HL-60 (cell line): ENCODE measurements around the gene ELOVL4.

ENCODE experiments used
- DNase-seq, 2 experiments: peaks; one replicate each; pipeline ENCODE4 v3.0.0-alpha.2; 2010 to 2020; ENCODE audit warnings: low read depth in 1 of 2, low spot score in 1 of 2
- H3K27ac ChIP-seq: fragments of 250-450 bp; sonication (Bioruptor Pico); replicated peaks from 2 replicates; pipeline ENCODE4 v1.5.1; 2020; ENCODE audit warnings: mild to moderate bottlenecking, moderate library complexity
- H3K27me3 ChIP-seq: fragments of 250-450 bp; sonication (Bioruptor Pico); 2 replicates; pipeline ENCODE4 v1.5.1; 2021; ENCODE audit warnings: mild to moderate bottlenecking, moderate library complexity; ENCODE audit not compliant: insufficient read depth, poor library complexity, severe bottlenecking
- H3K4me3 ChIP-seq: replicated peaks from 2 replicates; pipeline ENCODE4 v1.5.1; 2011; ENCODE audit warnings: mild to moderate bottlenecking, control low read depth, low read length; ENCODE audit not compliant: insufficient read depth
- GABPA ChIP-seq: IDR thresholded peaks from 2 replicates; pipeline ENCODE4 v1.6.1; 2012; ENCODE audit warnings: low read depth
- POLR2AphosphoS5 ChIP-seq: IDR thresholded peaks from 2 replicates; pipeline ENCODE4 v1.6.1; 2012; ENCODE audit warnings: low read depth
- SPI1 ChIP-seq: IDR thresholded peaks from 2 replicates; pipeline ENCODE4 v1.6.1; 2012; ENCODE audit warnings: low read depth, mild to moderate bottlenecking, borderline replicate concordance
- TF ChIP-seq, protein P1 (sequence below): IDR thresholded peaks from 2 replicates; pipeline ENCODE4 v1.6.1; 2012; ENCODE audit warnings: low read depth; ENCODE audit not compliant: insufficient replicate concordance
- TF ChIP-seq, protein P2 (sequence below): IDR thresholded peaks from one replicate; pipeline ENCODE4 v1.5.1; 2011; ENCODE audit warnings: low read length, control low read depth, inconsistent platforms; ENCODE audit not compliant: insufficient read depth

ELOVL4 gene

DNA sequence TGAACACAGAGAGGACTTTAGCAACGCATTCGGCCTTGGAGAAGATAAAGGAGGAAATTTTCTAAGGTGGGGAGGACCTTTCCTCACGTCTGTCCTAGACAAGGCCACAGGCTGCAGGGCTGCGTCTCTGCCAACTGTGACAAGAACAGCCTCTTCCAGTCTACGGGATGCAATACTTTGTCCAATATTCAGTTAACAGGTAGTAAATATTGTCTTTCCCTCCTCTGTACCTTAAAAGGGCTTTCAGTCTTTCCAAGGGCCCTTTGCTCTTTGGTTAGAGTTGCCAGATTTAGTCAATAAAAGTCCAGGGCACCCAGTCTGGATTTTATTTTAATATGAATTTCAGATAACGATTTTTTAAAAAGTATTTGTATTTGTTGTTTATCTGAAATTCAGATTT lies 78.2 kb downstream of the ELOVL4 start:
- no peak for DNase-seq
- no peak overlapping the region for H3K4me3 ChIP-seq
- H3K27me3 ChIP-seq, result peaks cover 3% of the 10 kb centered on the region
- TF ChIP-seq, protein P1, sequence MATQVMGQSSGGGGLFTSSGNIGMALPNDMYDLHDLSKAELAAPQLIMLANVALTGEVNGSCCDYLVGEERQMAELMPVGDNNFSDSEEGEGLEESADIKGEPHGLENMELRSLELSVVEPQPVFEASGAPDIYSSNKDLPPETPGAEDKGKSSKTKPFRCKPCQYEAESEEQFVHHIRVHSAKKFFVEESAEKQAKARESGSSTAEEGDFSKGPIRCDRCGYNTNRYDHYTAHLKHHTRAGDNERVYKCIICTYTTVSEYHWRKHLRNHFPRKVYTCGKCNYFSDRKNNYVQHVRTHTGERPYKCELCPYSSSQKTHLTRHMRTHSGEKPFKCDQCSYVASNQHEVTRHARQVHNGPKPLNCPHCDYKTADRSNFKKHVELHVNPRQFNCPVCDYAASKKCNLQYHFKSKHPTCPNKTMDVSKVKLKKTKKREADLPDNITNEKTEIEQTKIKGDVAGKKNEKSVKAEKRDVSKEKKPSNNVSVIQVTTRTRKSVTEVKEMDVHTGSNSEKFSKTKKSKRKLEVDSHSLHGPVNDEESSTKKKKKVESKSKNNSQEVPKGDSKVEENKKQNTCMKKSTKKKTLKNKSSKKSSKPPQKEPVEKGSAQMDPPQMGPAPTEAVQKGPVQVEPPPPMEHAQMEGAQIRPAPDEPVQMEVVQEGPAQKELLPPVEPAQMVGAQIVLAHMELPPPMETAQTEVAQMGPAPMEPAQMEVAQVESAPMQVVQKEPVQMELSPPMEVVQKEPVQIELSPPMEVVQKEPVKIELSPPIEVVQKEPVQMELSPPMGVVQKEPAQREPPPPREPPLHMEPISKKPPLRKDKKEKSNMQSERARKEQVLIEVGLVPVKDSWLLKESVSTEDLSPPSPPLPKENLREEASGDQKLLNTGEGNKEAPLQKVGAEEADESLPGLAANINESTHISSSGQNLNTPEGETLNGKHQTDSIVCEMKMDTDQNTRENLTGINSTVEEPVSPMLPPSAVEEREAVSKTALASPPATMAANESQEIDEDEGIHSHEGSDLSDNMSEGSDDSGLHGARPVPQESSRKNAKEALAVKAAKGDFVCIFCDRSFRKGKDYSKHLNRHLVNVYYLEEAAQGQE, result no peak
- TF ChIP-seq SPI1 (no peak), POLR2AphosphoS5 (no peak), GABPA (no peak)
- TF ChIP-seq, protein P2, sequence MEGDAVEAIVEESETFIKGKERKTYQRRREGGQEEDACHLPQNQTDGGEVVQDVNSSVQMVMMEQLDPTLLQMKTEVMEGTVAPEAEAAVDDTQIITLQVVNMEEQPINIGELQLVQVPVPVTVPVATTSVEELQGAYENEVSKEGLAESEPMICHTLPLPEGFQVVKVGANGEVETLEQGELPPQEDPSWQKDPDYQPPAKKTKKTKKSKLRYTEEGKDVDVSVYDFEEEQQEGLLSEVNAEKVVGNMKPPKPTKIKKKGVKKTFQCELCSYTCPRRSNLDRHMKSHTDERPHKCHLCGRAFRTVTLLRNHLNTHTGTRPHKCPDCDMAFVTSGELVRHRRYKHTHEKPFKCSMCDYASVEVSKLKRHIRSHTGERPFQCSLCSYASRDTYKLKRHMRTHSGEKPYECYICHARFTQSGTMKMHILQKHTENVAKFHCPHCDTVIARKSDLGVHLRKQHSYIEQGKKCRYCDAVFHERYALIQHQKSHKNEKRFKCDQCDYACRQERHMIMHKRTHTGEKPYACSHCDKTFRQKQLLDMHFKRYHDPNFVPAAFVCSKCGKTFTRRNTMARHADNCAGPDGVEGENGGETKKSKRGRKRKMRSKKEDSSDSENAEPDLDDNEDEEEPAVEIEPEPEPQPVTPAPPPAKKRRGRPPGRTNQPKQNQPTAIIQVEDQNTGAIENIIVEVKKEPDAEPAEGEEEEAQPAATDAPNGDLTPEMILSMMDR, result no peak
- H3K27ac ChIP-seq, result no peak overlapping the region

DNA sequence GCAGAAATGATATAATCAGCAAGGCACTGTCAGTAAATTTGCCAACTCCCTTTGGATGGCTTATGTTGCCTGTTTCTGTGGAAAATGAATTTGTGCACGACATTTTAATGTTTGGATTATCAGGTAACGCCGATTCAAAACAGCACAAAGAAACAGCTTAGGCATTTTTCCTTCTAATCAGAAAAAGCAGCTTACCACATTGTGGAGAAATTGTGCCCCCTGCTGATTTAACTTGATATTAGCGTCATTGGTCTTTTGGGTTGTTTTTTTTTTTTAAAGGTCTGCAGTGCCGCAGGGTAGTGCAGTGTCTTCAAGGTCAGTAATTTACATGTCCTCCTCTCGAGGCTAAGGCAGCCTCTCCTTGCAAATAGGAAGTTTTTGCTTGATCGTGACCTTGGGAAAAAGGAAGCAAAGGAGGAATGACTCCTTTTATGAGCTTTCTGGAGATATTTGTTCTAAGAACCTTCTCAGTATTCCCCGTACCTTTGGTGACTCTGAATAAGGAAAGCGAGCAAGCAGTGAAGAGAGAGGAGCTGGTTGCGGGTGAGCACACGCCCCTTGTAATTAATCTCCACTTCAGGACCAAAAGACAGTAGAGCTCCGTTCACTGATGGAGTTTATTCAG lies 79.1 kb downstream of the ELOVL4 start:
- no peak overlapping the region for H3K4me3 ChIP-seq
- peak in 1 of 2 experiments; percentile 53 for DNase-seq
- no peak for TF ChIP-seq SPI1
- TF ChIP-seq, protein P1, result no peak
- TF ChIP-seq, protein P2, result peak; percentile 41
- no peak for TF ChIP-seq GABPA
- no peak for TF ChIP-seq POLR2AphosphoS5
- no peak overlapping the region for H3K27ac ChIP-seq
- H3K27me3 ChIP-seq, result peaks cover 3% of the 10 kb centered on the region
